Cerebellar nuclear complex (tissue), 1 donor: ENCODE measurements around the gene M1AP.

Experiments used
- DNase-seq, 2 experiments: peaks; one replicate each; lab custom pipeline; 2025; lab: John Stamatoyannopoulos, UW

M1AP gene

DNA sequence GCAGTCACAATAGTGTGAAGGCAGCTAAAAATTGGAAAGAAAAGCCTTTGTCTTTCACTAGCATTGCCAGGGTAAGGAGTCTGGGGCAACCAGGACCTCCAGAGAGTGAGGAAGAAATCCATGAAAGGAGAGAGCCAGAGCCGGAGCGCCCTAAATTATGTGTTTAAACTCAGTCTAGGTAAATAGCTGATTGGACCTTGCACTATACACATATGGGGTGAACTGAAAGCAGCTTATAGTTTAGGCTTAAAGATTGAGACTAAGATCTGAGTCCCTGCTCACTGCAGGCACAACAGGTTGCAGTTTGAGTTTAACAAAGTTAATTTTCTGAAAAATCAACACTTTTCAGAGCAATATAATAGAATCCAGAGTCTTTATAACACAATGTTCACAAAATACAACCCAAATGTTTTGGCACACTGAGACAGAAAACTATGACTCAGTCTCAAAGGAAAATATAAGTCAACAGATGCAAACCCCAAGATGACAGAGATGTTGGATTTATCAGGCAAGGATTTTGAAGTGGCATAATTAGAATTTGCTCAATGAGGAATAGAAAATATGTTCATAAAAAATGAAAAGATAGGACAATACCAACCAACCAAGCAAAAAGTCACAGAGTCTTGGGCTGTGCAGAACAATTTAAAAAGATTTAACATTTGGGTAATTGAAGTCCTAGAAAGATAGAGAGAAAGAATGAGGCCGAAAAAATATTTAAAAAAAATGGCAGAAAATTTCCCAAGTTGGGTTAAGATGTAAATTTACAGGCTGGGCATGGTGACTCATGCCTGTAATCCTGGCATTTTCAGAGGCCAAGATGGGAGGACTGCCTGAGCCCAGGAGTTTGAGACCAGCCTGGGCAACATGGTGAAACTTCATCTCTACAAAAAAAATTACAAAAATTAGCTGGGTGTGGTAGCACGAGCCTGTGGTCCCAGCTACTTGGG lies 54.0 kb downstream of the M1AP start:
- no peak for DNase-seq

DNA sequence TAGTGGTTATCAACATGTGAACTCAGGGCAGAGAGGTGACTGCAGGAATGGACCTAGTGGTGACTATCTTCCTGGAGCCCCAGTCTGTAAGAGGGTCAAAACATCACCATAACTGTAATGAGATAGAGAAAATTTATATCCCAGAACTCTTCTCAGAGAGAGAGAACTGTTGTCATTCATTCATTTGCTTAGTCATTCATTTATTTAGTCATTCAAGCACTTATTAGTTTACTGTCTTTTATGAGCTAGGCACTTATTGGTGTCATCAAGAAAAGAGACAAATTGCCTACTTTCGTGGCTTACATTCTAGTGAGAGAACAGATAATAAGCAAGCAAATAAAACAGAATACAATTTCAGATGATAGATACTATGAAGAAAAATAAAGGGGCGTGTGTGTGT lies 59.5 kb downstream of the M1AP start:
- no peak for DNase-seq

- peak in 1 of 2 experiments; percentile 2 for DNase-seq
Measured at GRCh38 chr2:74587664-74588277, 60.4 kb downstream of the M1AP start.

DNA sequence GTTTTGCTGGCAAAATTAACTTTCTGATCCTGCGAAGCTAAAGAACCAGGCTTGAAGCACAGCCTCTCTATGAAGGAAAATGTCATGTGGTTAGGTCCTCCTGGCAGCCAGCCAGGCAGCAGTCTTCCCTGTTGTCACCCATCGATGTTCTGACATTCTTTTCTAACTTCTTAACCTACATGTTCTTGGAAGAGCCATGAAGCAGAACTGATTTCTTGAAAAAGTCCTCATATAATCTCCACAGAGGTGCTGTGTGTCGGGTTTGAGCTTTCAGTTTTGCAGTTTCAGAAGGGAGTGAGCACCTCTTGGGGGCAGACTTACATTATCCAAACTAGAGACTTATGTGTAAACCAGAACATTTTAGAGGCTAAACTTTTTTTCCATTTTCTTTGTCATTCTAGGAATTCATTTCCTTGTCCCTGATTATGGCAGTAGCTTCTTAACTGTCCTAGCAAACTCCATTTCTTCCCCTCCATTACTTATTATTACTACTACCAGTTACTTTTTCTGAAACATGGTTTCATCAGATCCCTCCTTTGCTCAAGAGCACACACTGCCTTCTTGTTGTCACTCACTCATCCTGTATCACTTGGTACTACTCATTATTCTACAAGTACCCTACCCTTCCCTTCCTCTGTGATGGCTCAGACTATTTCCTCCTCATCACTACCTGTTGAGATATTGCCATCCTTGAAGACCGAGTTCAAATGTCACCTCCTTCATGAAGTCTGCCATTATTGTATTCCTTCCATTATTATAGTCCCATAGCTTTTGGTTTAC lies 62.5 kb downstream of the M1AP start:
- DNase-seq = no peak

DNA sequence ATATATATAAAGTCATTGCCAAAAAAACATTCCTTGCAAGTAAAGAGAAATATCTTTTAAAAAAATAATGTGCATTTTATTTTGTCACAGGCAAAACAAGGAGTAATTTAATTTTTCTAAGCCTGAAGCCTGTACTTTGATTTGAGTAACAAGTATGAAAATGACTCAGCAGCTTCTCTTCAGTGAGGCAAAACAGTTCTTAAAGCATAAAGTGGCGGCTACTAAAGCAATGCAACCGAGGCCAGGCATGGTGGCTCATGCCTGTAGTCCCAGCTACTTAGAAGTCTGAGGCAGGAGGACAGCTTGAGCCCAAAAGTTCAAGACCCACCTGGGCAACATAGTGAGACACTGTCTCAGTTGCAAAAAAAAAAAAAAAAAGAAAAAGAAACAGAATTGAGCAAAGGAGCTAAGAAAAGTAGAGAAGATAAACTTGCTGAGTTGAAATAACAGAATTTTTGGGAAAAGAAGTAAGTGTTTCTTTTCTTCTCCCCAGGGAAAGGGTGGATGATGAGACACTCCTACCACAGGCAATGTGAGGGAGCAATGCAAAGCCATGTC lies 64.0 kb downstream of the M1AP start:
- no peak for DNase-seq

DNA sequence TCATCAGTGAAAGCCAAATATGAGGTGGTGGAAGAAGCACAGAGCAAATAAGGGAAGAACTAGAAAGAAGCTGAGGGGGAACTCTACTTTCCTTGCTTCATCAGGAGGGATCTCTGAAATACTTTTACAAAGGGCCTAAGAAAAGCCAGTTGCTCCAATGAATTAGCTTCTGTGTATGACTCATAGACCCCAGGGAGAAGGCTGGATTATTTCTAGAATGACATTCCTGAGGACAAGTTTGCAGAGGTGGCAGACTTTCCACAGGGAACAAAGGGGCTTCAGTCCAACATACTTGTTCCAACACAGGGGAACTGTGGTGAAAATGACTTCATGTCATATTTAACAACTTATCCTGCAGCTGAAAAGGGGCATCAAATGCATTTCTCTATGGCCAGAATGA lies 64.6 kb downstream of the M1AP start:
- DNase-seq = no peak

DNA sequence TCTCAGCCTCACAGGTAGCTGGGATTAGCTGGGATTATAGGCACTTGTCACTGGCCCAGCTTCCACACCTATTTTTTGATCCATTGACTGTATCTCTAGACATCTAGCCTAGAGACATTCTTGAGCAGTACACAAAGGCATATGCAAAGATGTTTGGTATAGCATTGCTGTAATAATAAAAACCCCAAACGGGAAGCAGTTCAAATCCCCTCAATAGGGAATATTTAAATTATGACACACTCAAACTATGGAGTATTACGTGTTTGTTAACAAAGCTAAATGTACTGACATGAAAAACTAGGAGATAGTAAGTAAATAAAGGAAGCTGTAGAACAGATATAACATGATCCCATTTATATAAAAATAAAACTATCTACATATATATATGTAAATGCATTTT lies 65.9 kb downstream of the M1AP start:
- DNase-seq = no peak

DNA sequence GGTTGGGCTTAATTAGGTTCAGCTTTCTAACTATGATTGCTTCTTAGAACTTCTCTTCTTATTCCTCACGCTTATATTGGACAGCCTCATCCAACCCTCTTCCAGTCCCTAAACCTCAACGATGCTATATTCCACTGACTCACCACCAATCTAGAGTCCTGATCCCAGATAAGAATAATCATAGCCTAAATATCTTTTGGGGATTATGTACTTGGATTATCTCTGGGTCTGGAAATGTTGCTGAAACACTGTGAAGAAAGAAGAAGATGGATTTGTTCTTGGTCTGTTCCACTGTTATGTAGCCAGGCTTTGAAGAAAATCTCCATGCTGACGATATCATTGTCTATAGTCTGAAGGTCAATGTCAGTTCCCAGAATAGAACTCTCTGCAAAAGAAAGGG lies 66.7 kb downstream of the M1AP start:
- no peak for DNase-seq

- no peak for DNase-seq
Measured at GRCh38 chr2:74578408-74578807, 69.7 kb downstream of the M1AP start.

GRCh38 chr2:74577448-74577847 lies 70.7 kb downstream of the M1AP start:
- no peak for DNase-seq

DNA sequence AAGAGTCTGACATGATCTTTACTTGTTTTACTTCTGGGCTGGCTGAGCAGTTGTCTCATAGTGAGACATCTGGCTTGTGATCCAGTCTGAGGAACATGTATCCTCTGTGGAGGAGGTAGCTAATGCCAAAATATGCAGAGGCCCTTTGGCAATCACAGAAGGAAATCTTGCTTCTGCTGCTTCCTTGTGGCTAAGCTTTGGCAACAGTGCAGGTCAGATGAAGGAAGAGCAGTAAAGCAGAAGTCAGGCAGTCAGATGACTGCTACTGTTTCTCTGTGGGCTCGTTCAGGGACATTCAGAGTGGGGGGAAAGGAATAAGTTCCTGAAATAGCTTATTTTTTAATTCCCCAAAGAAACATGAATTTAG lies 71.3 kb downstream of the M1AP start:
- DNase-seq = no peak

DNA sequence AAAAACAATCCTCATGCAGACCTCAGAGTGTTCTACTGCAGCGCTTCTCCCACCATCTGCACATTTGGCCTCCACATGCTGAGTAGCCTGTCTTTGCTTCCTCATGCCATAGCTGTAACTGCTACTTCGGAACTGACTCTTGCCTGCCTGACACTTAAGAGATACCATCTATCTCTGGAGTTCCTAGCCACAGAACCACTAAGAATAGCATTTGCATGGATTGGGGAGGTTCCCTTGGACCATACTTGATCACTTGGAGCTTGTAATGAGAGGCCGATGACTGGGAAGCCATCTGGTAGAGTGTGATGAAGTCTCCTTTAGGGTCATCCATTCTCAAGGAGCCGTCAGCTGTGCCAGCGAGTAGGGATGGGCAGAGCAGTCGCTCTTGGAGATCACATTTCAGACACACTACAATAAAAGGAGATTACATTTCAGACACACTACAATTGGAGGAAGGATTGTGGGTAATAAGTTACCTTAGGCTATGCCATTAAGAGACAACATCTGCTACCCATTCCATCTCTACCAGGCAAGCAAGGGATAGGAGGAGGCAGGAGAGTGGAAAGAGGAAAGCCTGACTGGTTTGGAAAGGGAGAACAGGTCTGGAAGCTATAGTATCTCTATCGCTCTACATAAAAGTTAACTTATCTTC lies 71.8 kb downstream of the M1AP start:
- no peak for DNase-seq

- DNase-seq = no peak
Measured at GRCh38 chr2:74575320-74575719, 72.8 kb downstream of the M1AP start.

DNA sequence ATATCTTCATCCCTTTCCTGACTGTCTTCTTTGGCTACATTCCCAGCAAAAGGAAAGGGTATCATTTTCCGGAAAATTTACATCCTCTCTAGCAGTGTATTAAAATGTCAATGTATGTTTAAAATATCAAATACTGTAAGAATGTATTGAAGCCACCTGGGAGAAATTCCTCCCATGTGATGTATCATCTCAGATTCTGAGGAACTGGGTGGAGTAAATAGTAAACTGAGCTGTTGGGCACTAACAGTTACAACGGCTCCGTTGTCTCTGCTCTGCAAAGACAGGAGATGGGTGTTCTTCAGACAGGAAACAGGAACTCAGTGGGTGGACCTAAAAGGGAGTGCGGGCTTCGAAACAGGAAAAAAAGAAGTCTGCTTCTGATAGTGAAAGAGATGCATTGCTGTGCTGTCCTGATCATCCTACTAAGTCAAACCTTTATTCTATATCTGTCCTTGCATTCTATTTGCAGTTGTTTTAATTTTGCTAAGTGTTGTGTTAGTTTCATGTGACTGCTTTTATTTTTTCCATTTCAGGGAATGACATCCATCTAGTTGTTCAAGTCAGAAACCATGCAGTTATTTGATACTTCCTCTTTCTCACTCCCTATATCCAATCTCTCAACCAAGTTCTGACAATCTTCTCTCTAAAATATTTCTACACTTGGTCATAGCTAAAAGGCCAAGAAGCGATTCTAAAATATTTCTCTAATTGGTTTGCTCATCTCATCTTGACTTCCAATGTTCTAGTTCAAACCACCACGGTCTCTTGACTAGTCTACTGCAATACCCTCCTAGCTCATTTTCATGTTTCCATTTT lies 74.2 kb downstream of the M1AP start:
- no peak for DNase-seq

GRCh38 chr2:74572178-74572925 lies 75.8 kb downstream of the M1AP start:
- no peak for DNase-seq

- DNase-seq = no peak
Measured at GRCh38 chr2:74571058-74571457, 77.1 kb downstream of the M1AP start.

DNA sequence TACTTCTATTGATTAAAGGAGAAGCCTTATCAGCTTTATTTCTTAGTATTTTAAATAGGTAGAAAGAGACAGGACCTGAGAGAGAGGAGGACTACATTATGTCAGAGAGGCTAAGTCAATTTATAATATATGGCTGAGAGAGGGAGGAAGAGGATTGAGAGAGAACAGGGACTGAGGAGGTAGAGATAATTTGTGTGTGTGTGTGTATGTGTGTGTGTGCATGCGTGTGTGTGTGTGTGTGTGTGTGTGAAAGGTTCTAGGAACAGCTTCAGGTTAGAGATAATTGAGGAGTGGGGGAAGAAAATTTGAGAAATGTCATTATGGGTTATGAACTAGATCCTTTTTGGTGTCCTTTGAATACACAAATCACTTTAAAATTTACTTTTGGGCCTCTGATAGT lies 78.4 kb downstream of the M1AP start:
- DNase-seq = no peak

- no peak for DNase-seq
Measured at GRCh38 chr2:74567881-74568280, 80.2 kb downstream of the M1AP start.

DNA sequence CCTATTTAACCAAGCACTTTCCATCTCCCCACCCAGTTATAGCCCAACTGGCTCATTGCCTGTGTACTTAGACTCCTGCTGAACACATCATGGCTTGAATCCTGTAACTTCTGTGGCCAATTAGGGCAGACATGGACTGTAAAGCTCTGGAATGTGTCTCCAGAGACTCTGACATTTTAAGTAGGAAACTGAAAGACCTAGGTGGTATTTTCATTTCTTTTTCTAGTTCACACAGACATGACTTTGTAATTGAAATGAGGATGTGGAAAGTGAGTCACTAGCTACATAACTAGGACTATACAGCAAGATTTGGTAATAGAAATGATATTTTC lies 81.4 kb downstream of the M1AP start:
- DNase-seq = no peak

- DNase-seq = no peak
Measured at GRCh38 chr2:74566076-74566753, 81.9 kb downstream of the M1AP start.
